HepG2 (cell line): ENCODE data around the gene STK24. TPM values are rescaled to one million over a fixed set of nuclear protein-coding genes. Genes with fewer than 3 reads are reported as not detected.

Experiments
- ATAC-seq: fragments of 200-7000 bp; cut with Tn5 transposase; 3 replicates; pipeline ENCODE4 v1.9.1; 2020; ENCODE audit warnings: mild to moderate bottlenecking, moderate library complexity
- BruUV-seq: library from RNA; stranded (reverse); fragments of 400-500 nt; replicated peaks from 2 replicates; lab custom pipeline; 2021; lab: Mats Ljungman, UMichigan
- CTCF ChIA-PET: fragments of 300-600 bp; formaldehyde crosslinking; extraction: SDS; loops from one replicate; lab custom pipeline; 2021; ENCODE audit warnings: low total read pairs, inconsistent platforms, low intra/inter-chr PET ratio; lab: Yijun Ruan, JAX
- POLR2A ChIA-PET: fragments of 350-600 bp; sonication (Branson Sonifier 250); formaldehyde crosslinking; loops from one replicate; lab custom pipeline; 2020; ENCODE audit warnings: antibody characterized with exemption, inconsistent platforms; lab: Yijun Ruan, JAX
- DNase-seq: peaks from one replicate; pipeline ENCODE4 v3.0.0-alpha.2; 2015; ENCODE audit warnings: low spot score
- FAIRE-seq: peaks from 3 replicates; lab custom pipeline; 2011; peaks lifted over from hg19 to GRCh38; lab: Jason Lieb, UNC
- H2AFZ ChIP-seq: one replicate; pipeline ENCODE4 v1.6.1; 2011; ENCODE audit warnings: low read length, inconsistent platforms
- H3K27ac ChIP-seq: fragments of 300-600 bp; 3 replicates; pipeline ENCODE4 v1.8.0; 2011; ENCODE audit warnings: mixed run types, mild to moderate bottlenecking, mixed read lengths, low read length, inconsistent platforms; ENCODE audit not compliant: insufficient read depth; ENCODE audit errors: extremely low read length
- H3K27me3 ChIP-seq, 2 experiments: fragments of 200-600 bp in 1 of 2; 2 replicates in 1 of 2; 3 replicates in 1 of 2; pipeline versions ENCODE4 v1.6.0 to v1.8.0; 2011; ENCODE audit warnings: low read length in 2 of 2, mild to moderate bottlenecking in 2 of 2, moderate library complexity in 2 of 2, inconsistent platforms in 1 of 2; ENCODE audit not compliant: insufficient read depth in 2 of 2, control insufficient read depth in 1 of 2
- H3K36me3 ChIP-seq, 2 experiments: fragments of 200-600 bp in 1 of 2; replicated peaks in 1 of 2; 2 replicates in 1 of 2; 3 replicates in 1 of 2; pipeline versions ENCODE4 v1.5.1 to v1.8.0; 2011; ENCODE audit warnings: low read length in 2 of 2, inconsistent platforms in 1 of 2; ENCODE audit not compliant: insufficient read depth in 2 of 2, control insufficient read depth in 1 of 2
- H3K4me1 ChIP-seq: 2 replicates; pipeline ENCODE4 v1.5.1; 2012; ENCODE audit warnings: low read length, inconsistent platforms; ENCODE audit not compliant: insufficient read depth
- H3K4me2 ChIP-seq: 2 replicates; pipeline ENCODE4 v1.6.0; 2011; ENCODE audit warnings: low read depth, low read length, inconsistent platforms
- H3K4me3 ChIP-seq, 3 experiments: fragments of 200-600 bp in 1 of 3; sonication (generic), shearing (Covaris generic) in 1 of 3; replicated peaks in 1 of 3; 2 replicates each; pipeline ENCODE4 v1.5.1; 2011 to 2016; ENCODE audit warnings: low read length in 3 of 3, inconsistent platforms in 2 of 3, low read depth in 2 of 3, mild to moderate bottlenecking in 2 of 3, control low read depth in 1 of 3, mixed read lengths in 1 of 3; ENCODE audit not compliant: insufficient read depth in 1 of 3
- H3K79me2 ChIP-seq: one replicate; pipeline ENCODE4 v1.6.1; 2011; ENCODE audit warnings: low read length, inconsistent platforms; ENCODE audit not compliant: insufficient read depth
- H3K9ac ChIP-seq: 2 replicates; pipeline ENCODE4 v1.6.0; 2011; ENCODE audit warnings: mild to moderate bottlenecking, low read depth, low read length, inconsistent platforms; ENCODE audit not compliant: insufficient read depth
- H3K9me3 ChIP-seq: 2 replicates; pipeline ENCODE4 v1.5.1; 2012; ENCODE audit warnings: mild to moderate bottlenecking, low read length
- H4K20me1 ChIP-seq: 2 replicates; pipeline ENCODE4 v1.6.0; 2011; ENCODE audit warnings: inconsistent platforms, mild to moderate bottlenecking, low read length, moderate library complexity; ENCODE audit not compliant: insufficient read depth
- AGO1 ChIP-seq: fragments of 200-400 bp; formaldehyde crosslinking; IDR thresholded peaks from 2 replicates; pipeline ENCODE4 v1.6.1; 2017; ENCODE audit warnings: mild to moderate bottlenecking, low read depth, low read length, moderate library complexity; ENCODE audit not compliant: poor library complexity, severe bottlenecking
- HDAC1 ChIP-seq: sonication (generic); formaldehyde crosslinking; IDR thresholded peaks from 2 replicates; pipeline ENCODE4 v1.5.1; 2020; ENCODE audit warnings: mild to moderate bottlenecking, missing genetic modification reagents
- HMGA1 ChIP-seq: sonication (generic); formaldehyde crosslinking; conservative IDR thresholded peaks from 2 replicates; pipeline ENCODE4 v1.4.0; 2020; ENCODE audit warnings: missing genetic modification reagents
- KLF13 ChIP-seq: sonication (generic); formaldehyde crosslinking; IDR thresholded peaks from 2 replicates; pipeline ENCODE4 v1.4.0; 2020; ENCODE audit warnings: mild to moderate bottlenecking, missing genetic modification reagents
- POLR2AphosphoS5 ChIP-seq: IDR thresholded peaks from 2 replicates; pipeline ENCODE4 v1.6.1; 2012; ENCODE audit warnings: low read depth, low read length
- RBFOX2 ChIP-seq: fragments of 200-400 bp; formaldehyde crosslinking; IDR thresholded peaks from 2 replicates; pipeline ENCODE4 v1.6.1; 2017; ENCODE audit warnings: low read depth, mild to moderate bottlenecking, low read length
- TOE1 ChIP-seq: sonication (generic); formaldehyde crosslinking; IDR thresholded peaks from 2 replicates; pipeline ENCODE4 v1.4.0; 2020; ENCODE audit warnings: mild to moderate bottlenecking, missing genetic modification reagents
- ZBTB38 ChIP-seq: sonication (generic); formaldehyde crosslinking; IDR thresholded peaks from 2 replicates; pipeline ENCODE4 v1.5.1; 2020; ENCODE audit warnings: mild to moderate bottlenecking, missing genetic modification reagents
- ZBTB7A ChIP-seq: sonication (generic); formaldehyde crosslinking; IDR thresholded peaks from 2 replicates; pipeline ENCODE4 v1.8.0; 2022; ENCODE audit warnings: mild to moderate bottlenecking, missing genetic modification reagents
- ZKSCAN8 ChIP-seq: IDR thresholded peaks from 2 replicates; pipeline ENCODE4 v1.6.1; 2016; ENCODE audit warnings: borderline replicate concordance, missing genetic modification reagents, missing compliant biosample characterization
- ZMYM3 ChIP-seq: sonication (generic); formaldehyde crosslinking; IDR thresholded peaks from 2 replicates; pipeline ENCODE4 v1.5.1; 2020; ENCODE audit warnings: mild to moderate bottlenecking, missing genetic modification reagents
- ZNF296 ChIP-seq: sonication (generic); formaldehyde crosslinking; conservative IDR thresholded peaks from 2 replicates; pipeline ENCODE4 v1.5.0; 2020; ENCODE audit warnings: mild to moderate bottlenecking, missing genetic modification reagents
- ZNF589 ChIP-seq: sonication (generic); formaldehyde crosslinking; conservative IDR thresholded peaks from 2 replicates; pipeline ENCODE4 v1.8.0; 2022; ENCODE audit warnings: mild to moderate bottlenecking, moderate library complexity, missing genetic modification reagents
- ZNF772 ChIP-seq: sonication (generic); formaldehyde crosslinking; IDR thresholded peaks from 2 replicates; pipeline ENCODE4 v1.5.0; 2020; ENCODE audit warnings: mild to moderate bottlenecking, missing genetic modification reagents
- ZNF878 ChIP-seq: sonication (generic); formaldehyde crosslinking; IDR thresholded peaks from 2 replicates; pipeline ENCODE4 v1.8.1; 2023; ENCODE audit warnings: mild to moderate bottlenecking, missing genetic modification reagents, moderate library complexity
- WGBS: methylation state at CpG from one replicate; pipeline ENCODE4 v1.1.6; 2017; ENCODE audit warnings: low lambda C conversion rate; 5-methylcytosine and 5-hydroxymethylcytosine counted together
- in situ Hi-C: cut with HindIII; loops from 2 replicates; pipeline ENCODE4 v1.10.0; 2017; ENCODE audit warnings: low pct_unique_long_range_greater_than_20kb; ENCODE audit not compliant: extremely low pct_ligation_motif_present
- intact Hi-C: fragments of 100-400 bp; cut with micrococcal nuclease; formaldehyde crosslinking; loops from one replicate; pipeline ENCODE4 v1.10.0; 2022; ENCODE audit not compliant: unreplicated experiment
- polyA plus RNA-seq, 8 experiments: library from polyadenylated mRNA; depleted of rRNA in 3 of 8; stranded (reverse) in 7 of 8; unstranded in 1 of 8; fragments of >200 nt; fragmentation: Illumina TruSeq in 4 of 8; extraction: Trizol in 4 of 8; gene quantifications; 2 replicates each; pipeline versions ENCODE4 v1.2.1 to v1.2.3, GENCODE V29; 2011 to 2016; ENCODE audit warnings: low read depth in 4 of 8, missing spikeins in 1 of 8, mixed read lengths in 1 of 8; ENCODE audit not compliant: insufficient read depth in 1 of 8
- total RNA-seq, 5 experiments: library from RNA; depleted of rRNA; stranded (reverse); fragments of >200 nt; fragmentation: Illumina TruSeq; extraction: Trizol; gene quantifications; 2 replicates each; pipeline ENCODE4 v1.2.3, GENCODE V29; 2016; ENCODE audit warnings: low read depth in 1 of 5
- TF ChIP-seq, protein P1 (sequence below): sonication (generic); formaldehyde crosslinking; IDR thresholded peaks from 2 replicates; pipeline ENCODE4 v1.8.0; 2022; ENCODE audit warnings: mild to moderate bottlenecking, missing genetic modification reagents, moderate library complexity
- TF ChIP-seq, protein P2 (sequence below): IDR thresholded peaks from 2 replicates; pipeline ENCODE4 v1.6.1; 2016; ENCODE audit warnings: low read depth, borderline replicate concordance
- TF ChIP-seq, protein P3 (sequence below): IDR thresholded peaks from 2 replicates; pipeline ENCODE4 v1.6.1; 2016; ENCODE audit warnings: low read depth, control low read depth
- TF ChIP-seq, protein P4 (sequence below): sonication (generic); formaldehyde crosslinking; IDR thresholded peaks from 2 replicates; pipeline ENCODE4 v1.8.0; 2022; ENCODE audit warnings: missing genetic modification reagents, mild to moderate bottlenecking, inconsistent platforms, borderline replicate concordance

Gene STK24
- total and polyA plus RNA-seq, 2 of the 13 experiments (the other 11 are each of a cell fraction or from before 2014, with no cell fraction given) = 51.3 to 73.0 TPM

DNA sequence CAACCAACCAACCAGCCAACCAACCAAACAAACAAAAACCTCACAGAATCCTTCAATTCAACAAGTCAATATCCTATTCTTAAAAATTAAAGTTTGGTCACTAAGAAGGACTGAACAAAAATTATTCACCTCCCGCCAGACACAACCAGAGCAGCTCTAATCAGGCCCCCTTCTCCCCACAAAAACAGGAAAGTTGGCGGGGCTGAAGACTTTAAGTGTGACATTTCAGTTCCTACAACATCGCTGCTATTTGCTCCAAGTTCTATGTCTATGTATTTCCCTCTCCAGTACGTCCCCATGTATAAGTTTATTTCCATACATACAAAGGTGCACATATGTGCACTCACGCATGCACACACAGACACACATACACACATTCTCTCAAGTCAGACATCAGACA is 32.8 kb upstream of the STK24 start:
- no peaks in the 10 kb centered on the region for H3K36me3 ChIP-seq
- H4K20me1 ChIP-seq = no peaks in the 10 kb centered on the region
- no peaks in the 10 kb centered on the region for H3K27me3 ChIP-seq
- no peak overlapping the region for H3K4me3 ChIP-seq
- DNase-seq = no peak
- H3K9ac ChIP-seq = no peak overlapping the region
- CTCF ChIA-PET = no interaction called here
- H3K27ac ChIP-seq = no peak overlapping the region
- FAIRE-seq = no peak
- 46% methylated on average over 5 of the region's 5 CpGs for WGBS
- H3K4me2 ChIP-seq = no peak overlapping the region
- no TSS peak for BruUV-seq
- in situ Hi-C loops (no loop called here), intact Hi-C loops (no loop called here)
- POLR2A ChIA-PET = no interaction called here
- no peak for ATAC-seq
- H3K9me3 ChIP-seq = no peaks in the 10 kb centered on the region
- H2AFZ ChIP-seq = no peak overlapping the region
- no peaks in the 10 kb centered on the region for H3K4me1 ChIP-seq
- H3K79me2 ChIP-seq = no peaks in the 10 kb centered on the region
- TF ChIP-seq ZNF878 (CRISPR knock-in tag) (no peak), TOE1 (no peak), ZBTB7A (CRISPR knock-in tag) (no peak), HMGA1 (no peak), ZBTB38 (CRISPR knock-in tag) (no peak), AGO1 (no peak), ZNF772 (no peak), ZNF296 (no peak), ZMYM3 (CRISPR knock-in tag) (no peak), KLF13 (CRISPR knock-in tag) (no peak), ZNF589 (CRISPR knock-in tag) (no peak), RBFOX2 (no peak), ZKSCAN8 (CRISPR knock-in tag) (no peak), HDAC1 (no peak), POLR2AphosphoS5 (no peak)
- TF ChIP-seq, protein P1, sequence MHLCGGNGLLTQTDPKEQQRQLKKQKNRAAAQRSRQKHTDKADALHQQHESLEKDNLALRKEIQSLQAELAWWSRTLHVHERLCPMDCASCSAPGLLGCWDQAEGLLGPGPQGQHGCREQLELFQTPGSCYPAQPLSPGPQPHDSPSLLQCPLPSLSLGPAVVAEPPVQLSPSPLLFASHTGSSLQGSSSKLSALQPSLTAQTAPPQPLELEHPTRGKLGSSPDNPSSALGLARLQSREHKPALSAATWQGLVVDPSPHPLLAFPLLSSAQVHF (CRISPR knock-in tag) = no peak
- TF ChIP-seq, protein P2, sequence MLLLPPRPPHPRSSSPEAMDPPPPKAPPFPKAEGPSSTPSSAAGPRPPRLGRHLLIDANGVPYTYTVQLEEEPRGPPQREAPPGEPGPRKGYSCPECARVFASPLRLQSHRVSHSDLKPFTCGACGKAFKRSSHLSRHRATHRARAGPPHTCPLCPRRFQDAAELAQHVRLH (CRISPR knock-in tag) = no peak
- TF ChIP-seq, protein P3, sequence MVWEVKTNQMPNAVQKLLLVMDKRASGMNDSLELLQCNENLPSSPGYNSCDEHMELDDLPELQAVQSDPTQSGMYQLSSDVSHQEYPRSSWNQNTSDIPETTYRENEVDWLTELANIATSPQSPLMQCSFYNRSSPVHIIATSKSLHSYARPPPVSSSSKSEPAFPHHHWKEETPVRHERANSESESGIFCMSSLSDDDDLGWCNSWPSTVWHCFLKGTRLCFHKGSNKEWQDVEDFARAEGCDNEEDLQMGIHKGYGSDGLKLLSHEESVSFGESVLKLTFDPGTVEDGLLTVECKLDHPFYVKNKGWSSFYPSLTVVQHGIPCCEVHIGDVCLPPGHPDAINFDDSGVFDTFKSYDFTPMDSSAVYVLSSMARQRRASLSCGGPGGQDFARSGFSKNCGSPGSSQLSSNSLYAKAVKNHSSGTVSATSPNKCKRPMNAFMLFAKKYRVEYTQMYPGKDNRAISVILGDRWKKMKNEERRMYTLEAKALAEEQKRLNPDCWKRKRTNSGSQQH (CRISPR knock-in tag) = no peak
- TF ChIP-seq, protein P4, sequence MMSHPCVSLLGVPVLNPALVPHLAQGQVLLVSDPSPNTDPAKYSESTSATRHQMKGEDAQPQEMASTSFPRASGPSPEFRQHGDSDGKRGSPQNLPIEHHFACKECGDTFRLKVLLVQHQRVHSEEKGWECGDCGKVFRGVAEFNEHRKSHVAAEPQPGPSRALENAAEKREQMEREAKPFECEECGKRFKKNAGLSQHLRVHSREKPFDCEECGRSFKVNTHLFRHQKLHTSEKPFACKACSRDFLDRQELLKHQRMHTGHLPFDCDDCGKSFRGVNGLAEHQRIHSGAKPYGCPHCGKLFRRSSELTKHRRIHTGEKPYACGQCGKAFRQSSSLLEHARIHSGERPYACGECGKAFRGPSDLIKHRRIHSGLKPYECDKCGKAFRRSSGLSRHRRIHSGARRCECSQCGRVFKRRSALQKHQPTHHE (CRISPR knock-in tag) = no peak
